ENCODE measurements around the gene LETM1. TPM values are rescaled to one million over a fixed set of nuclear protein-coding genes. Genes with fewer than 3 reads are reported as not detected.

LETM1 gene
- total RNA-seq, 4 donors from 2014 or later = 93.3 to 151 (median 121) TPM

DNA sequence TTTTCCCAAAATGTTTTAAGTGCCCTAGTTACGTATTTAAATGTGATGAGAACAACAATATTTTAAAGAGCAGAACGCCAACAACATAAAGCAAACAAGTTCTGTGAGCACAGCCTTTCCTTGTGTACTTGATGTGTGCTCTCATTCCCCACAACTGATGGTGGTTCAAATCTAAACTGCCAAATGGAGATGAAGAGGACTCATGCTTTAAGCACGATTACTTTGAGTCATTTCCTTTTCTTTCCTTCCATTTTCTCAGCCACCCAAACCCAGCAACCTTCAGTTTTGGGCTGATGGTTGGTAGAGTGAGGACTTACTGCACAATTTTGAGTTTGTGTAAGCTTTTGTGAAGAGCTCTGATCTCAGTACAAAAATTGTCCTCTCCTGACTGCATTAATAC, 16.9 kb upstream of the LETM1 start:
- Histone ChIP-seq H3K9me3 (no peaks in the 10 kb centered on the region), H3K27me3 (no peaks in the 10 kb centered on the region), H3K4me3 (peak overlapping the region in 2 of 4 donors; percentile 99), H3K36me3 (no peaks in the 10 kb centered on the region), H3K4me1 (peaks cover 0 to 32% (median 6%) of the 10 kb centered on the region in 4 donors), H3K27ac (peak overlapping the region in 1 of 4 donors; percentile 97)
- no peak for DNase-seq
- TF ChIP-seq POLR2A (IDR thresholded peaks at IDR 0.05) = no peak
- no peak for TF ChIP-seq CTCF (IDR thresholded peaks at IDR 0.05)

GRCh38 chr4:1871471-1872021, 15.6 kb upstream of the LETM1 start:
- DNase-seq = peak in 1 of 3 donors; percentile 66
- Histone ChIP-seq H3K4me3 (peak overlapping the region; percentile 92 to 99 (median 96)), H3K36me3 (no peaks in the 10 kb centered on the region), H3K4me1 (peaks cover 0 to 32% (median 6%) of the 10 kb centered on the region in 4 donors), H3K27me3 (no peaks in the 10 kb centered on the region), H3K9me3 (no peaks in the 10 kb centered on the region), H3K27ac (peak overlapping the region; percentile 92 to 97 (median 96))
- TF ChIP-seq POLR2A (IDR thresholded peaks at IDR 0.05) (no peak), CTCF (IDR thresholded peaks at IDR 0.05) (no peak)

DNA sequence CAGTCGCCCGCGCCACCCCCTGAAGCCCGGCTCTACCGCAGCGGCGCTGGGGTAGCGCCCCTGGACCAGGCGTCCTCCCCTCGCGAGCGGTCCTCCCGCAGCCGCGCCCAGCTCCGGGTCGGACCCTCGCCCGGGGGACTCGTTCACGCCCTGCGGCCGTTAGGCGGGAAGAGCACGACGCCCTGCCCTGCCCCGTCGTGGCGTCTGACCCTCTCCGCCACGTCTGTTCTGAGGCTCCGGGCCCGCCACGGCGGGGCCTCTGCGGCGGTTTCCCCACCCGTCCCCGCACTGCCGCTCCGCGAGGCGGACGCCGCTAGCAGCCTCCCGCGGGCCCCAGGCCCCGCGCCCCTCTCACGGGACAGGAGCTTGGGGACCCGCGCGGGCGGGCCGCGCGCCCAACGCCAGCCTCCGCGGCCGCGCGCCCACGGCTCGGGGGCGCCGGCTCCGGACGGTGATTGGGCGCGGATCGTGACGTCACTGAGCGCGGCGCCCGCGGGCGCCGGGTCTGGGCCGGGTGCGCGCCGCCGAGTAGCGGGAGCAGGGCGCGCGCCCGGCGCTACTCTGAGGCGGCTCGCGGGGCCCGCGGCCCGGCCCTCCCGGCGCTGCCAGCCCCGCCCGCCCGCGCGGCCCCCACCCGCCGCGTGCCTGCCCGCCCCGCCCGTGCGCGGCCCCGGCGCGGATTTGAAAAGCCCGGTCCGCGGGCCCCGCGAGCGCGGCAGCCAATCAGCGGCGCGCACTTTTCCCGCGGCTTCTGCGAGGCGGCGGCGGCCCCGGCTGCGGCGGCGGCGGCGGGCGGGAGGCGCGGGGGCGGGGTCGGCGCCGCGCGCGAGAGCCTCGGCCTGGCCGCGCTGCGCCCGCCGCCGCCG, 14.9 kb upstream of the LETM1 start, which contains the start of gene NSD2:
TSS of gene NSD2 (plus strand) at position 816 of the 866 bp plus-strand sequence. CDS start 29,262 bp downstream, outside the sequence.
- peak; percentile 87 to 95 (median 95) for DNase-seq
- Histone ChIP-seq H3K27me3 (no peaks in the 10 kb centered on the region), H3K4me3 (peak within 1 kb of the TSS; percentile 93 to 99 (median 98)), H3K4me1 (peaks cover 0 to 32% (median 6%) of the 10 kb centered on the region in 4 donors), H3K27ac (peak within 1 kb of the TSS; percentile 97 to 100 (median 100)), H3K9me3 (no peaks in the 10 kb centered on the region), H3K36me3 (no peaks in the 10 kb centered on the region)
- peak; percentile 83 to 94 for TF ChIP-seq POLR2A (IDR thresholded peaks at IDR 0.05)
- TF ChIP-seq CTCF (IDR thresholded peaks at IDR 0.05) = peak in 1 of 6 experiments; percentile 5

GRCh38 chr4:1870328-1870577, 14.3 kb upstream of the LETM1 start:
- Histone ChIP-seq H3K36me3 (no peaks in the 10 kb centered on the region), H3K4me1 (peaks cover 0 to 32% (median 6%) of the 10 kb centered on the region in 4 donors), H3K27me3 (no peaks in the 10 kb centered on the region), H3K27ac (peak overlapping the region; percentile 97 to 100 (median 100)), H3K4me3 (peak overlapping the region; percentile 71 to 98 (median 88)), H3K9me3 (no peaks in the 10 kb centered on the region)
- TF ChIP-seq CTCF (IDR thresholded peaks at IDR 0.05) (no peak), POLR2A (IDR thresholded peaks at IDR 0.05) (no peak)
- DNase-seq = peak; percentile 90 to 95 (median 95)

DNA sequence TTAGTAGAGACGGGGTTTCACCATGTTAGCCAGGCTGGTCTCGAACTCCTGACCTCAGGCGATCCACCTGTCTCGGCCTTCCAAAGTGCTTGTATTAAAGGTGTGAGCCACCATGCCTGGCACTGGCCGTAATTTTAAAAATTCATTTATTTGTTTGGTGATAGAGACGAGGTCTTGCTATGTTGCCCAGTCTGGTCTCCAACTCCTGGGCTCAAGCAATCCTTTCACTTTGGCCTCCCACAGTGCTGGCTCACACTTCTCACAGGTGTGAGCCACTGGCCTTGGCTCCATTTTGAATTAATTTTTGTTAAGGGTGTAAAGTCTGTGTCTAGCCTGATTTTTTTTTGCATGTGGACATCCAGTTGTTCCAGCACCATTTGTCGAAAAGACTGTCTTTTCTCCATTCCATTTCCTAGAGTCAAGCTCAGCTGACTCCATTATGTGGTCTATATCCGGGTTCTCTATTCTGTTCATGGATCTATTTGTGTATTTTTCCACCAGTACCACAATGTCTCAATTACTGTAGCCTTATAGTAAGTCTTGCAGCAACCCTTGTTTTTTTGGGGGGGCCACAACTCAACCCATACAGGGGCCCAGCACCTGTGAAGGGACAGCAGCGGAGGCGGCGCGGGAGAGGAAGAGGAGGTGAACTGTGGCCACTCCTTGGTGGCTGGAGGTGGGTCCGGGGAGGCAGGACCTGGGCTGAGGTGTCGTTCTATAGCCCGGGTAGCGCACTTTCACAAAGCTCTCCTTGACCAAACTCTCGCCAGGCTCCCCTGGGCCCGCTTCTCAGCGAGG, 13.8 kb upstream of the LETM1 start:
- Histone ChIP-seq H3K9me3 (no peaks in the 10 kb centered on the region), H3K4me1 (peaks cover 0 to 32% (median 6%) of the 10 kb centered on the region in 4 donors), H3K36me3 (no peaks in the 10 kb centered on the region), H3K27me3 (no peaks in the 10 kb centered on the region), H3K27ac (peak overlapping the region; percentile 97 to 100 (median 100)), H3K4me3 (peak overlapping the region; percentile 71 to 98 (median 88))
- no peak for TF ChIP-seq CTCF (IDR thresholded peaks at IDR 0.05)
- no peak for TF ChIP-seq POLR2A (IDR thresholded peaks at IDR 0.05)
- no peak for DNase-seq
